HCT116 (cell line): ENCODE data around the gene SH2D1B. TPM values are rescaled to one million over a fixed set of nuclear protein-coding genes. Genes with fewer than 3 reads are reported as not detected.

Experiments used
- ATAC-seq: fragments of 200-7000 bp; cut with Tn5 transposase; 2 replicates; pipeline ENCODE4 v1.9.1; 2020; ENCODE audit warnings: mild to moderate bottlenecking, moderate library complexity
- BruUV-seq: library from RNA; stranded (reverse); fragments of 400-500 nt; replicated peaks from 2 replicates; lab custom pipeline; 2021; lab: Mats Ljungman, UMichigan
- CTCF ChIA-PET: fragments of 300-600 bp; sonication (Branson Sonifier 250); formaldehyde crosslinking; loops from one replicate; lab custom pipeline; 2021; ENCODE audit warnings: antibody characterized with exemption; lab: Charles Lee
- POLR2A ChIA-PET: fragments of 300-600, 350-600 bp; sonication (Branson Sonifier 250); formaldehyde crosslinking; loops from one replicate; lab custom pipeline; 2021; ENCODE audit warnings: antibody characterized with exemption; lab: Charles Lee
- RAD21 ChIA-PET, 2 experiments: fragments of 300-600 bp; sonication (Branson Sonifier 250); formaldehyde crosslinking; loops; one replicate each; lab custom pipeline; 2023; ENCODE audit warnings: low total read pairs in 2 of 2; ENCODE audit not compliant: uncharacterized antibody in 2 of 2, unreplicated experiment in 2 of 2, low non-redundant PET in 1 of 2; lab: Charles Lee
- DNase-seq: peaks from one replicate; pipeline ENCODE4 v3.0.0-alpha.2; 2010; ENCODE audit warnings: low read depth, low spot score
- H2AFZ ChIP-seq: fragments of 200-600 bp; shearing (Covaris generic), sonication (generic); 2 replicates; pipeline ENCODE4 v1.6.1; 2017; ENCODE audit warnings: low read depth, mixed run types, mixed read lengths, antibody characterized with exemption, low read length; ENCODE audit not compliant: poor library complexity, severe bottlenecking
- H3K27ac ChIP-seq: 2 replicates; pipeline ENCODE4 v1.5.1; 2012; ENCODE audit warnings: low read depth, low read length
- H3K27me3 ChIP-seq: fragments of 200-600 bp; sonication (generic); 2 replicates; pipeline ENCODE4 v1.6.1; 2016; ENCODE audit warnings: mixed run types, low read length, mixed read lengths; ENCODE audit not compliant: insufficient read depth
- H3K36me3 ChIP-seq, 2 experiments: fragments of 200-500 bp in 1 of 2; fragments of 200-600 bp in 1 of 2; sonication (Bioruptor generic) in 1 of 2; sonication (generic) in 1 of 2; 2 replicates each; pipeline versions ENCODE4 v1.5.1 to v1.6.1; 2014 to 2016; ENCODE audit warnings: low read length in 2 of 2, inconsistent platforms in 1 of 2, mixed read lengths in 1 of 2, mixed run types in 1 of 2; ENCODE audit not compliant: insufficient read depth in 2 of 2, control insufficient read depth in 1 of 2
- H3K4me1 ChIP-seq, 2 experiments: fragments of 200-600 bp in 1 of 2; sonication (generic) in 1 of 2; 2 replicates each; pipeline versions ENCODE4 v1.5.1 to v1.6.1; 2012 to 2017; ENCODE audit warnings: low read length in 2 of 2, inconsistent platforms in 1 of 2, mild to moderate bottlenecking in 1 of 2, mixed read lengths in 1 of 2, mixed run types in 1 of 2, moderate library complexity in 1 of 2; ENCODE audit not compliant: insufficient read depth in 2 of 2, control insufficient read depth in 1 of 2
- H3K4me2 ChIP-seq: fragments of 200-600 bp; sonication (generic); 2 replicates; pipeline ENCODE4 v1.6.1; 2017; ENCODE audit warnings: mixed run types, low read length, mixed read lengths
- H3K4me3 ChIP-seq, 2 experiments: fragments of 200-600 bp in 1 of 2; sonication (generic) in 1 of 2; replicated peaks in 1 of 2; 2 replicates each; pipeline ENCODE4 v1.5.1; 2011 to 2016; ENCODE audit warnings: low read length in 2 of 2, control low read depth in 1 of 2, low read depth in 1 of 2, mild to moderate bottlenecking in 1 of 2, mixed read lengths in 1 of 2, mixed run types in 1 of 2
- H3K79me2 ChIP-seq: fragments of 200-600 bp; sonication (generic); 2 replicates; pipeline ENCODE4 v1.6.1; 2017; ENCODE audit warnings: mild to moderate bottlenecking, mixed run types, low read length, moderate library complexity, mixed read lengths; ENCODE audit not compliant: insufficient read depth
- H3K9ac ChIP-seq: fragments of 200-600 bp; sonication (generic); 2 replicates; pipeline ENCODE4 v1.6.1; 2016; ENCODE audit warnings: low read length, mixed read lengths
- H3K9me2 ChIP-seq: fragments of 200-600 bp; sonication (generic), shearing (Covaris generic); 2 replicates; pipeline ENCODE4 v1.6.1; 2017; ENCODE audit warnings: mixed run types, mild to moderate bottlenecking, moderate library complexity; ENCODE audit not compliant: insufficient read depth
- H3K9me3 ChIP-seq, 2 experiments: fragments of 200-500 bp in 1 of 2; fragments of 200-600 bp in 1 of 2; sonication (Bioruptor generic) in 1 of 2; sonication (generic) in 1 of 2; 2 replicates each; pipeline ENCODE4 v1.6.1; 2014 to 2017; ENCODE audit warnings: low read length in 2 of 2, mixed read lengths in 2 of 2, inconsistent platforms in 1 of 2, low read depth in 1 of 2, mild to moderate bottlenecking in 1 of 2, mixed run types in 1 of 2, moderate library complexity in 1 of 2; ENCODE audit not compliant: control insufficient read depth in 1 of 2, insufficient read depth in 1 of 2
- H4K20me1 ChIP-seq: fragments of 200-600 bp; sonication (generic), shearing (Covaris generic); 2 replicates; pipeline ENCODE4 v1.6.1; 2017; ENCODE audit warnings: mixed run types, mild to moderate bottlenecking, moderate library complexity; ENCODE audit not compliant: insufficient read depth
- ATF3 ChIP-seq: IDR thresholded peaks from 2 replicates; pipeline ENCODE4 v1.6.1; 2012
- CTCF ChIP-seq, 3 experiments: fragments of 200-600 bp in 1 of 3; sonication (generic) in 1 of 3; IDR thresholded peaks in 2 of 3; conservative IDR thresholded peaks in 1 of 3; 2 replicates each; pipeline ENCODE4 v1.5.1; 2012 to 2017; ENCODE audit warnings: low read depth in 2 of 3, low read length in 2 of 3, antibody characterized with exemption in 1 of 3, borderline replicate concordance in 1 of 3, control low read depth in 1 of 3, mild to moderate bottlenecking in 1 of 3, mixed read lengths in 1 of 3, mixed run types in 1 of 3, moderate library complexity in 1 of 3; ENCODE audit not compliant: insufficient read depth in 1 of 3
- RAD21 ChIP-seq: IDR thresholded peaks from 2 replicates; pipeline ENCODE4 v1.6.1; 2012; ENCODE audit warnings: low read depth, mild to moderate bottlenecking
- SP1 ChIP-seq: IDR thresholded peaks from 2 replicates; pipeline ENCODE4 v1.6.1; 2012; ENCODE audit warnings: low read depth
- intact Hi-C: fragments of 100-400 bp; cut with micrococcal nuclease; formaldehyde crosslinking; loops from 2 replicates; pipeline ENCODE4 v1.10.0; 2022
- total RNA-seq: library from RNA; stranded (reverse); gene quantifications from one replicate; pipeline ENCODE4 v1.2.1, GENCODE V29; 2021; ENCODE audit not compliant: unreplicated experiment

SH2D1B gene
- total RNA-seq, 1 experiment from 2014 or later: 0.12 TPM

GRCh38 chr1:162357681-162358266 is 54.2 kb downstream of the SH2D1B start:
- peak; percentile 90 for ATAC-seq

More at GRCh38 chr1:162357681-162358266, 54.2 kb downstream of the SH2D1B start:
- no peaks in the 10 kb centered on the region for H3K9me2 ChIP-seq
- BruUV-seq: no TSS peak
- H3K36me3 ChIP-seq: peaks cover 0 to 3% of the 10 kb centered on the region in 2 experiments; a peak in 1 of 4 replicates
- no peaks in the 10 kb centered on the region for H4K20me1 ChIP-seq
- no peak overlapping the region for H2AFZ ChIP-seq
- no peak overlapping the region for H3K27ac ChIP-seq
- POLR2A ChIA-PET: no interaction called here
- peak; percentile 18 for DNase-seq
- H3K4me3 ChIP-seq: no peak overlapping the region
- intact Hi-C loops: loop anchor here (2.0 to 10.0 kb wide), 6 partner anchors 35 to 445 kb away; partner anchors contain the start of genes UAP1 and UHMK1
- CTCF ChIA-PET: interaction anchor here (0.7 to 1.6 kb wide), 23 partner anchors 8 to 469 kb away, joined by 3 to 9 read pairs (median 3); partner anchors contain the start of gene C1orf226
- no peak overlapping the region for H3K4me2 ChIP-seq
- H3K79me2 ChIP-seq: no peaks in the 10 kb centered on the region
- H3K27me3 ChIP-seq: no peaks in the 10 kb centered on the region
- TF ChIP-seq SP1 (no peak), CTCF (IDR thresholded peaks at IDR 0.05 in 2 of 3, conservative IDR thresholded peaks at IDR 0.05 in 1 of 3; ENCODE audit: borderline replicate concordance in 1 of 3, insufficient read depth in 1 of 3, low read depth in 2 of 3, low read length in 2 of 3) (peak; percentile 70 to 79 (median 73); a peak in 5 of 6 replicates), RAD21 (peak; percentile 88), ATF3 (no peak)
- TF ChIP-seq, all 23 proteins: peak for 2
- RAD21 ChIA-PET: interaction anchor here (0.5 to 1.1 kb wide), 6 partner anchors 24 to 302 kb away, joined by 3 read pairs; partner anchors contain the start of gene C1orf226 (in 1 of the 2)
- Histone ChIP-seq H3K9ac (no peak overlapping the region), H3K4me1 (no peaks in the 10 kb centered on the region), H3K9me3 (no peaks in the 10 kb centered on the region)
